GM15510 (cell line): ENCODE results near the gene PLA2G4F.

Source experiments
- POLR2A ChIP-seq: IDR thresholded peaks from 3 replicates; pipeline ENCODE4 v1.6.1; 2011; ENCODE audit warnings: borderline replicate concordance; ENCODE audit not compliant: insufficient read length; ENCODE audit errors: extremely low read depth

The PLA2G4F gene, protein sequence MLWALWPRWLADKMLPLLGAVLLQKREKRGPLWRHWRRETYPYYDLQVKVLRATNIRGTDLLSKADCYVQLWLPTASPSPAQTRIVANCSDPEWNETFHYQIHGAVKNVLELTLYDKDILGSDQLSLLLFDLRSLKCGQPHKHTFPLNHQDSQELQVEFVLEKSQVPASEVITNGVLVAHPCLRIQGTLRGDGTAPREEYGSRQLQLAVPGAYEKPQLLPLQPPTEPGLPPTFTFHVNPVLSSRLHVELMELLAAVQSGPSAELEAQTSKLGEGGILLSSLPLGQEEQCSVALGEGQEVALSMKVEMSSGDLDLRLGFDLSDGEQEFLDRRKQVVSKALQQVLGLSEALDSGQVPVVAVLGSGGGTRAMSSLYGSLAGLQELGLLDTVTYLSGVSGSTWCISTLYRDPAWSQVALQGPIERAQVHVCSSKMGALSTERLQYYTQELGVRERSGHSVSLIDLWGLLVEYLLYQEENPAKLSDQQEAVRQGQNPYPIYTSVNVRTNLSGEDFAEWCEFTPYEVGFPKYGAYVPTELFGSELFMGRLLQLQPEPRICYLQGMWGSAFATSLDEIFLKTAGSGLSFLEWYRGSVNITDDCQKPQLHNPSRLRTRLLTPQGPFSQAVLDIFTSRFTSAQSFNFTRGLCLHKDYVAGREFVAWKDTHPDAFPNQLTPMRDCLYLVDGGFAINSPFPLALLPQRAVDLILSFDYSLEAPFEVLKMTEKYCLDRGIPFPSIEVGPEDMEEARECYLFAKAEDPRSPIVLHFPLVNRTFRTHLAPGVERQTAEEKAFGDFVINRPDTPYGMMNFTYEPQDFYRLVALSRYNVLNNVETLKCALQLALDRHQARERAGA

GRCh38 chr15:42156243-42156922 is at the start of gene PLA2G4F:
PLA2G4F (minus strand) TSS chr15:42156636; CDS start chr15:42156549, 87 bp downstream.
- TF ChIP-seq POLR2A = no peak

DNA sequence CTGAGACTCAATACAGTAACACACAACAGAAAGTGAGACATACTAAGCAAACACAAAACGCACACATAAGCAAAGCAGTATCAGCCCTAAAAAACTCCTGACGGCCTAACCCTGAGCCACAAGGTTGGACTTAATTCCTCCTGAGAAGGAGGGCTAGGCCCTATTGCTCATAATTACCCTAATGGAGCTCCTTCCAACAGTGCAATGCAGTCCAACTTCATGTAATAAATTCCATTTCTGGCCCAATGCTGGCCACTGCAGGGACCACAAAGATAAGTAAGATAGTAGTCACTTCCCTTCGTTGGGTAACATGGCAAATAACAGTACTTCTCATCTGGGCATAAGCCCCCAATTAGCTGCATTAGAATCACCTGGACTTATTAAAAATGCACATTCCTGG is 47.5 kb upstream of the PLA2G4F start:
- TF ChIP-seq POLR2A = no peak

DNA sequence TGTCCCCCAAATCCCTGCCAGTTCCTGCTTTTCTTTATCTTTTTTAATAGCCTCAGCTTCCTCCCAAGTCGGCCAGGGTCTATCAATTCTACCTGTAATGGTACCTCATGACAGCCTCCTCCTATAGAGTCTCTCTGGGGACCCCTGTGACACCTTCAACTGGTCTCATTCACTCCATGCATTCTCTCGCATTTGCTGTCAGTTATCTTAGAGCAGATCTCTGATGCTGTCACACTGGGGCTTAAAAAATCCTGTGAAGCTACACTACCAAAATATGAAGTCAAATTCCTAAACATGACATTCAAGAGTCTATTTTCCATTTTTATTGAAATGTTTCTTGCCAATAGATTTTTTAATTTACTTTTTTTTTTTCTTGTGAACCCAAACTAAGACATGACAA is 46.2 kb upstream of the PLA2G4F start:
- TF ChIP-seq POLR2A = no peak

DNA sequence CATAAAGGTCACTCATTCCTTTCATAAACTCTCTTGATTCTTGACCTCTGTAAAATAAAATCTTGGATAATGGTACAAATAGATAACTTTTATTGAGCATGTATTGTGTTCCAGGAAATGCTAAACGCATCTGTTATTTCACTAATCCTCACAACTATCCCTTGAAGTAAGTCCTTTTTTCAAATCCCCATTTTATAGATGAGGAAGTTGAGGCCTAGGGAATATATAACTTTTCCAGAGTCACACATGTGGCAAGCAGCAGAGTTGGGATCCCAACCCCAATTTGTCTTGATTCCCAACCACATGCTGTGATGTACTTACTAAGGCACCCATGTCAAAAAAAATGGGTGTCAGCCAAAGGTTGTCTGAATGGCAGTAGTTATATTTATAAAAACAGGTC is 45.4 kb upstream of the PLA2G4F start:
- no peak for TF ChIP-seq POLR2A

- no peak for TF ChIP-seq POLR2A
These were observed 42.7 kb upstream of the PLA2G4F start for GRCh38 chr15:42199126-42199525.

- TF ChIP-seq POLR2A = no peak
These were observed 42.1 kb upstream of the PLA2G4F start for GRCh38 chr15:42198516-42198915.

GRCh38 chr15:42194513-42194912 is 38.1 kb upstream of the PLA2G4F start:
- TF ChIP-seq POLR2A = no peak

GRCh38 chr15:42193383-42193782 is 36.9 kb upstream of the PLA2G4F start:
- no peak for TF ChIP-seq POLR2A

DNA sequence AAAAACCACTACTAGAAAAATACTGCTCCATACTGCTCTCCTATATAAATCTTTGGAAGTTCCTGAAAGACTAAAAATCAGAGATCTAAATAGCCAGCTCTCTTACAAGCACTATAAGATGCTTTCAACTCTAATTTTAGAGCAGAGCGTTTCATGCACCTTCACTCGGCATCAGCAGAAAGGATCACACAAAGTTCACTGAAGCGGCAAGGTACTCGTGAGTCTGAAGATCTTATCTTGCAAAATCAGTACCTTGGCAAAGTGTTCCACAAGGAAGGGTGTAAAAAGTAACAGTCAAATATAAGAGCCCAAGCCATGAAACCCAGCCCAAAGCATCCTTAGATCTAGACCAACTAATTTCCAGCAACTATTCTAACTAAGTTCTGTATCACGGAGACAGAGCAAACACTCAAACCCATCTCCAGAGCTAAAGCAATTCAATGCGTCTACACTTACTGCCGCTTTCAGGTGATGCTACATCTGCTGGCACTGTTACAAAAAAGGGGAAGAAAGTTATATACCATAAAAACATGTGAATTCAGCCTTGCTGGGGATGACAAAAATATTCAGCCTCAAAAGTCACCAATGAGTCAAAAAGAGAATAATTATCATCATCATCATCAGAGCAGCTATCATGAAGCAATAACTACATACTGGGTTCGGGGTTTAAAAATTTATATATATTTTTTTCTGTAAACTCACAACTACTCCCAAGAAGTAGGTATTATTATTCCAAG is 35.3 kb upstream of the PLA2G4F start:
- TF ChIP-seq POLR2A = no peak

- TF ChIP-seq POLR2A = no peak
These were observed 33.9 kb upstream of the PLA2G4F start for GRCh38 chr15:42190370-42190769.

DNA sequence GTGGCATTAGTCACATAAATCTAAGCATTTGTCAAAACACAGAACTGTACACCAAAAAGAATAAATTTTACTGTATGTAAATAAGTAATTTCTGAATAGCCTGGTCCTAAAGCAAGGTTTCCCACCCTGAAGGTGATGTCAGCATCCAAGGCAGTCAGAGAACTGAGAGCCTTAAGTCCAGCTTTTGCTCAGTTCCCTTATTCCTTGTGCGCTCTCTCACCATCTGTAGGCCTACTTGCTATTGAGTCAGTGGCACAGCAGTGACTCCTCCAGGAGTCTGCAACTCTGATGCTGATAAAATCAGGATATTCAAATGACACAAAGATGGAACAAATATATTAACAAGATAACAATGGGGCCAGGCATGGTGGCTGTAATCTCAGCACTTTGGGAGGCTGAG is 29.4 kb upstream of the PLA2G4F start:
- TF ChIP-seq POLR2A = no peak

DNA sequence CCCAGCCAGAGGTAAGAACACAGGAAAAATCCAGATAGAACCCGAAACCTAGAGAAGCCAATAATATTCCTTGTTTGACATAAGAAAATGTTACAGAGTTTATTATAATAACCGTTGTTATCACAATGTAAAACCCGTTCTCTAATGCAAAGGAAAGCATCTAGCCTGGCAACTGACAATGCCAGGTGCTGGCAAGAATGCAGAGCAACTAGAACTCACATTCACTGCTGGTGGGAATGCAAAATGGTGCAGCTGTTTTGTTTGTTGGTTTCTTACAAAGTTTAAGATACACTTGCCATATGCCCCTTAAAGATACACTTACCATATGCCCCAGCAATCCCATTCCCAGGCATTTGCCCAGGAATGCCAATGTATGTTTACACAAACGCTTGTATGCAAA is 28.3 kb upstream of the PLA2G4F start:
- no peak for TF ChIP-seq POLR2A

DNA sequence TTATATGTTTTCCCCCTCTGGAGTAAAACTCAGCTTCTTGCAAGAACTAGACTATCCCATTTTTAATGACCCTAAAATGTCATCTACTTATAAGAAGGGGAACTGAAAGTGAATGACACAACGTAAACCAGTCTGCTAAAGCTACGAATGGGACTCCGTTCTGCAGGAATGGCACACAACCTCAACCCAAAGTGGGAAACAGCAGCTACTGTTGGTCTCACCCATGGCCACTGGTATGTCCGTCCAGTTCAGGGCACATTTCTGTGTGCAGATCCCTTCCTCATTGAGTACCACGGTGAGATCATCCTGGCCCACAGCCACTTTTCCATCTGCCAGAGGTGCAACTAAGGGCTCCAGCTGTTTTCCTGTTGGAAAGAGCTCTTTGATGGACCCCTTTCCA is 27.9 kb upstream of the PLA2G4F start:
- no peak for TF ChIP-seq POLR2A

DNA sequence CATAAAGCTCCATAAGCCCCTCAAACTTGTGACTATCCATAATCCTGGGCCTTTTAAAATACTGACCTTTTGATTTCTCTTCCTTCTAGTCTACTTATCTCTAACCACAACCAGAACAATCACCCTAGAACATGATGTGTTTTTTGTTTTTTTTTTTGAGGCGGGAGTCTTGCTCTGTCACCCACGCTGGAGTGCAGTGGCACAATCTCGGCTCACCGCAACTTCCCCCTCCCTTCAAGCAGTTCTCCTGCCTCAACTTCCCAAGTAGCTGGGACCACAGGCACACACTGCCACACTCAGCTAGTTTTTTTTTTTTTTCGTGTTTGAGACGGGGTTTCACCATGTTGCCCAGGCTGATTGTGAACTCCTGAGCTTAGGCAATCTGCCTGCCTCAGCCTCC is 26.5 kb upstream of the PLA2G4F start:
- no peak for TF ChIP-seq POLR2A

DNA sequence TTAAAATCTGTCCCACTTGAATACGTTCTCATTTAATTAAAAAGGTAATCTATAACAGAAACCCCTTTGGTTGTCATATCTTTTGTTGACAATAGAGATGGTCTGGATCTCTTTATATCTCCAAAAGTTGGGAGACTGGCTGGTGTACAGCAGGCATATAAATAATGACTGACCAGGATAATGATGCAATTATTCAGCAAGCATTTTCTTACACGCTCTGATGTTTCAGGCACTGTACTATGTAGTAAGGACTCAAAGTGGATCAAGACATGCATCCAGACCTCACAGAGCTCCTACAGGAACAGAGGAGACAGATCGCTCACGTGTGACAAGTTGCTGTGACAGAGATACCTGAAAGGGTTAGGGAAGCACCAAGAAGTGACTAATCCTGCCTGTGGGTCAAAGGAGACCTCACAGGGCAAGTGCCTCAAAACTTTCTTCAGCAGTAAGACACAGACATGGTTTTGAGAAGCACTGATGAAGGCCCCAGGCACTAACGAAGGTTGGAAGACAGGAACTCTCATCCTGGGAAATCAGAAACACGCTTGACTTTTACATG is 26.0 kb upstream of the PLA2G4F start:
- no peak for TF ChIP-seq POLR2A

DNA sequence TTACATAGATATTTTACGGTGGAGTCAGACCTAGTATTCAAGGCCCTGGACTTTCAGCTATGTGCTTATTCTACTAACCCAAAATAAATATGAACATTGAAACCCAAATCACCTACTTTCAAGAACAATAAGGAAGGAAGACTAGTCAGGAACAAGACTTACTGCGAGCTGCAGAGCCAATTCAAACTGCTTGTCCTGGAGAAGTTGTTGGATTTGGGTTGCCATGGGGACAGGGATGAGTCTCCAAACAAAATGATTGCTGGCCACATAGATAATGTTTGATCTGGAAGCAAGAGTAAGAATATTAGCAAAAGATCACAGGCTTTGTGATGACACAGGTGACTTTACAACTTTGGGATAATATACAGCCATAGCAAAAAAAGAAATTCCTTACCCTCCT is 21.6 kb upstream of the PLA2G4F start:
- TF ChIP-seq POLR2A = no peak
